Hepatocyte (in vitro differentiated cells): Measurements from ENCODE around the gene BICD1.

Experiments
- EZH2 ChIP-seq: fragments of 200-600 bp; sonication (generic); IDR thresholded peaks from 2 replicates; pipeline ENCODE4 v1.6.1; 2016; ENCODE audit warnings: antibody characterized with exemption, mild to moderate bottlenecking, borderline replicate concordance
- EZH2phosphoT487 ChIP-seq: fragments of 200-600 bp; sonication (generic); IDR thresholded peaks from one replicate; pipeline ENCODE4 v1.6.1; 2018; ENCODE audit warnings: antibody characterized with exemption, mild to moderate bottlenecking, low read depth, moderate library complexity; ENCODE audit not compliant: unreplicated experiment, severe bottlenecking
- TF ChIP-seq, protein P1 (sequence below): fragments of 200-600 bp; sonication (generic); IDR thresholded peaks from 2 replicates; pipeline ENCODE4 v1.5.1; 2016; ENCODE audit warnings: antibody characterized with exemption, mild to moderate bottlenecking; ENCODE audit not compliant: poor library complexity

- TF ChIP-seq, protein P1, sequence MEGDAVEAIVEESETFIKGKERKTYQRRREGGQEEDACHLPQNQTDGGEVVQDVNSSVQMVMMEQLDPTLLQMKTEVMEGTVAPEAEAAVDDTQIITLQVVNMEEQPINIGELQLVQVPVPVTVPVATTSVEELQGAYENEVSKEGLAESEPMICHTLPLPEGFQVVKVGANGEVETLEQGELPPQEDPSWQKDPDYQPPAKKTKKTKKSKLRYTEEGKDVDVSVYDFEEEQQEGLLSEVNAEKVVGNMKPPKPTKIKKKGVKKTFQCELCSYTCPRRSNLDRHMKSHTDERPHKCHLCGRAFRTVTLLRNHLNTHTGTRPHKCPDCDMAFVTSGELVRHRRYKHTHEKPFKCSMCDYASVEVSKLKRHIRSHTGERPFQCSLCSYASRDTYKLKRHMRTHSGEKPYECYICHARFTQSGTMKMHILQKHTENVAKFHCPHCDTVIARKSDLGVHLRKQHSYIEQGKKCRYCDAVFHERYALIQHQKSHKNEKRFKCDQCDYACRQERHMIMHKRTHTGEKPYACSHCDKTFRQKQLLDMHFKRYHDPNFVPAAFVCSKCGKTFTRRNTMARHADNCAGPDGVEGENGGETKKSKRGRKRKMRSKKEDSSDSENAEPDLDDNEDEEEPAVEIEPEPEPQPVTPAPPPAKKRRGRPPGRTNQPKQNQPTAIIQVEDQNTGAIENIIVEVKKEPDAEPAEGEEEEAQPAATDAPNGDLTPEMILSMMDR, result no peak
- TF ChIP-seq EZH2 (no peak), EZH2phosphoT487 (no peak)
Measured at GRCh38 chr12:32214723-32215122, 108.1 kb downstream of the BICD1 start.
